Esophagus squamous epithelium (tissue), 4 donors: ENCODE data around the gene PITX2.

Experiments
- POLR2A ChIP-seq, 4 donors: fragments of 450-650 bp; IDR thresholded peaks; one replicate each; pipeline ENCODE4 v1.6.1; 2017; ENCODE audit warnings: antibody characterized with exemption in 4 of 4, mild to moderate bottlenecking in 4 of 4, moderate library complexity in 3 of 4
- TF ChIP-seq, protein P1 (sequence below), 6 experiments: fragments of 450-650 bp in 4 of 6; fragments of 200-600 bp in 2 of 6; sonication (generic) in 2 of 6; IDR thresholded peaks; one replicate each; pipeline ENCODE4 v1.5.1; 2016 to 2019; ENCODE audit warnings: antibody characterized with exemption in 6 of 6, mild to moderate bottlenecking in 4 of 6, moderate library complexity in 4 of 6

DNA sequence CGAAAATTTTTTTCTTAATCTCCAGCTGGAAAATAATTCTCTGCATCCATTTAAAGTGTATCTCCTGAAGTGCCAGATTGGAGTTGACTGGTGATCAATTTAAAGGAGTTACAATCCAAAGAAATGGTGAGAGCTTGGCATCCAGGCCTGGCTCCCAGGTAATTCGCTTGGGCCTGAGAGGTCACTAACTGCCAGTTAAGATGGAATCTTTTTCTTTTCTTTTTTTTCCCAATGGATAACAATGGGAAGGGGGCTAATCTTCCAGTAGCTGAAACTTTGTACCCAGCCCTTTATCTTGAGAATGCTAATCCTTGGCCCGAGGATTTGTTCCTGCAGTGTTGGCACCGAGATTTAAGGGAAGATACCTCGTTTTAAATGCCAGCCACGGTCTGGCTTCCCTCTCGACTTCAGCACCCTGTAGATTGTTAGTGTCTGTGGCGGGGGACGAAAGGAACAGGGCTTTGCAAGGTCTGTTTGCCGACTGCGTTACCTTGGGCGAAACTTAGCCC, 13.3 kb upstream of the PITX2 start:
- no peak for TF ChIP-seq POLR2A (IDR thresholded peaks at IDR 0.05)
- TF ChIP-seq, protein P1, sequence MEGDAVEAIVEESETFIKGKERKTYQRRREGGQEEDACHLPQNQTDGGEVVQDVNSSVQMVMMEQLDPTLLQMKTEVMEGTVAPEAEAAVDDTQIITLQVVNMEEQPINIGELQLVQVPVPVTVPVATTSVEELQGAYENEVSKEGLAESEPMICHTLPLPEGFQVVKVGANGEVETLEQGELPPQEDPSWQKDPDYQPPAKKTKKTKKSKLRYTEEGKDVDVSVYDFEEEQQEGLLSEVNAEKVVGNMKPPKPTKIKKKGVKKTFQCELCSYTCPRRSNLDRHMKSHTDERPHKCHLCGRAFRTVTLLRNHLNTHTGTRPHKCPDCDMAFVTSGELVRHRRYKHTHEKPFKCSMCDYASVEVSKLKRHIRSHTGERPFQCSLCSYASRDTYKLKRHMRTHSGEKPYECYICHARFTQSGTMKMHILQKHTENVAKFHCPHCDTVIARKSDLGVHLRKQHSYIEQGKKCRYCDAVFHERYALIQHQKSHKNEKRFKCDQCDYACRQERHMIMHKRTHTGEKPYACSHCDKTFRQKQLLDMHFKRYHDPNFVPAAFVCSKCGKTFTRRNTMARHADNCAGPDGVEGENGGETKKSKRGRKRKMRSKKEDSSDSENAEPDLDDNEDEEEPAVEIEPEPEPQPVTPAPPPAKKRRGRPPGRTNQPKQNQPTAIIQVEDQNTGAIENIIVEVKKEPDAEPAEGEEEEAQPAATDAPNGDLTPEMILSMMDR (IDR thresholded peaks at IDR 0.05), result no peak
